CD4-positive, alpha-beta T cell treated with Interleukin-15 for 1 hour (primary cell): ENCODE data around the gene LTBP1.

Experiments
- DNase-seq: peaks from one replicate; pipeline ENCODE4 v3.0.0-alpha.2; 2020

Gene LTBP1

DNA sequence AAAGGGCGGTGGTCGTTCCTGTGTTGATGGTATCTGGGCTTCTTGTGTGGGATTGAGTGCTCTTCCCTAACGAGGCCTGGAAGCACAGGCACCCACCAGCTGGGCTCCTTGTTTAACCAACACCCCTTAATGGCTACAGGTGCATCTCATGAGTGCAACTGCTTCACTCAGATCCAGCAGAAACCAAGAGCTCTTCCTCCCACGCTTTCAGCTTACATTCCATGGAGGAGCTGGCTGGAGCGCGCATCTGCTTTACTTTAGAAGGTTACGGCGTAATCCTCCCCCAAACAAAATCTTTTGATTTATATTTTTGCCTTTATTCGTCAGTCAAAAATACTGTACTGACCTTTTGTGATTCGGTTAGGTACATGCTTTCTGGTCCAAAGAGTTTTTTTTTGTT is 174.7 kb downstream of the LTBP1 start:
- no peak for DNase-seq

- DNase-seq: no peak
These were observed 175.2 kb downstream of the LTBP1 start for GRCh38 chr2:33121925-33122324.

- no peak for DNase-seq
These were observed 176.0 kb downstream of the LTBP1 start for GRCh38 chr2:33122726-33123125.

DNA sequence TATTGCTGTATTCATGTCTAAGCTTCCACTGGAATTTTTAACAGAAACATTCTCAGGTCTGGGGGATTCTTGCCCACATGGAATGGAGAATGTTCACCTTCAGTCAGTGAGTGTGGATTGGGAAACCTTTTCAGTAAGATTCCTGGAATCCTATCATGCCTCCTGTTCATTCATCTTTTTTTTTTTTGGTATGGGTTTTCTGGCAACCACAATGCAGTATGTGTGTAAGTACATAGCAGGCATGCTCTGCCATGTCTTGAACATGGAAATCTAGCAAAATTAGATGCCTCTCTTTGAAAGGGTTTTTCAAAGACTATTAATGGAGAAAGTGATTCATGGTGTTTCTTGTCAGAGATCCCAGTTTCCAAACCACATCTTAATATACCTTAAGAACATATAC is 176.5 kb downstream of the LTBP1 start:
- DNase-seq: no peak

DNA sequence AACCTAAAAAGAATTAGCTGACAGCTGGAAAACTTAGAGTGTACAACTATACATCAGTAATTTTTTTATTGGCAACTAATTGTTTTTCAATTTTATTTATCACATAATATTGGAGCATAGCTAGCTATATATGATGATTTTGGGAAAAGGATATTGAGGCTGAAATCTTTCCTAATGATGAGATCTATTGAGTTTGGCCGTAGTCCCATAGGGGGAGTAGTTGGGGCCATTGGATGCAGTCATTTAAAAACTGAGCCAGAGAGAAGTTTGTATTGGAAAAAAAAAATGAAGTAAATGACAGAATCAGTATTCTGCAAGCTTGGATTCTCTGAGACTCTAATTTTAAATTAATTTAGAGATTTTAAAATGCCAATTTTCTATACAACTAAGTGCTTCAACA is 179.8 kb downstream of the LTBP1 start:
- DNase-seq: no peak

DNA sequence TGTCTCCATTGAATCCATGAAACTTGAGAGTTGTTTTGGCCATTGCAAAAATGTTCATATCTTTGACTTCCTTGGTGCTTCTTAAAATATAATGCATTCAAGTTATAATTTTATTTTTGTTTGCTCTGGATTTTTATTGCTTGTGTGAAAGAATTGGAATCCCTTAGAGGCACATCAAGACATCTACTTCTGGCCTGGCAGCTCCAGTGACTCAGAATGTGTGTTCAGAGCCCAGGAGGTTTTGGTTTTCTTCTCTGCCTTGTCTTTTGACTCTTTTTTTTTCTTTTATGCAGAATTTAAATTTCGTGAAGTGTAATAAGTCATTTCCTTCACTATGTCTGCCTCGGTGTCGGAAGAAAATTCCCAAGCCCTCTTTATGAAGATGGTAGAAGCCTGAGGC is 180.2 kb downstream of the LTBP1 start:
- no peak for DNase-seq

- DNase-seq: no peak
These were observed 182.7 kb downstream of the LTBP1 start for GRCh38 chr2:33129263-33130053.

DNA sequence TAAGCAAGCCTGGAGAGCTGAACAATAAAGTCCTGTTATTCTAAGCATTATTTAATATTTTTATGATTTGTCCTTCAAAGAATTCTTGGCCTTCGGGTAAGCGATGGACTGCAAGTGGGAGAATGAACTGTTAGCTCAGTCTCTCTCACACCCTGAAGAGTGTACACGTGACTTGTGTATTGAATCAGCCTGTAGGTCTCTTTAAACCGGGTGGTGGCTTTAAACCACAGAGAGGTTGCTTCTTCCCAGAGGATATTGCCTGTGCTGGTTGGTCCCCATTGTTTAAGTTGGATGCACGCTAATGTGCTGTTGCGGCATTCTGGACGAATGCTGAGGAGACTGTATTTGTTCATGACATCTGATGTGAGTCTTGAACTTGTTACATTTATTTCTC is 183.3 kb downstream of the LTBP1 start:
- no peak for DNase-seq

DNA sequence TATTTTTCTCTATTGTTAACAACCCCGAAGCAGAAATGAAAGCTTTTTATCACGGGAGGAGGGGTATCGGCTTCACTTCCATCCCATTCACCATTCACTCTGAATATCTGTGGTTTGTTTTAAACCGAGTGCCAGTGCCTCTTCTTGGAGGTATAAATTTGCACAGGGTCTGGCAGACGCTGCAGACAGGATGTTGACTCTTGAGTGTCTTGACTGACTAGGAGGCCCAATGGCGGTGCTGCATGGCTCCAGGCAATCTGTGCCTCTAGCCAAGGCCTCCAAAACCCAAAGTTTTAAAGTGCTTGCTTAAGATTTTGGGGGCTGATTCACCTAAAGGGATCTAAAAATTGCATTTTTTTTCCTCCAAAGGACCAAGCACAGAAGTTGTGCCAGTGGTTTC is 183.8 kb downstream of the LTBP1 start:
- no peak for DNase-seq

GRCh38 chr2:33131111-33131510 is 184.4 kb downstream of the LTBP1 start:
- DNase-seq: no peak

GRCh38 chr2:33131749-33132148 is 185.0 kb downstream of the LTBP1 start:
- DNase-seq: no peak

- DNase-seq: no peak
These were observed 186.8 kb downstream of the LTBP1 start for GRCh38 chr2:33133454-33133952.

DNA sequence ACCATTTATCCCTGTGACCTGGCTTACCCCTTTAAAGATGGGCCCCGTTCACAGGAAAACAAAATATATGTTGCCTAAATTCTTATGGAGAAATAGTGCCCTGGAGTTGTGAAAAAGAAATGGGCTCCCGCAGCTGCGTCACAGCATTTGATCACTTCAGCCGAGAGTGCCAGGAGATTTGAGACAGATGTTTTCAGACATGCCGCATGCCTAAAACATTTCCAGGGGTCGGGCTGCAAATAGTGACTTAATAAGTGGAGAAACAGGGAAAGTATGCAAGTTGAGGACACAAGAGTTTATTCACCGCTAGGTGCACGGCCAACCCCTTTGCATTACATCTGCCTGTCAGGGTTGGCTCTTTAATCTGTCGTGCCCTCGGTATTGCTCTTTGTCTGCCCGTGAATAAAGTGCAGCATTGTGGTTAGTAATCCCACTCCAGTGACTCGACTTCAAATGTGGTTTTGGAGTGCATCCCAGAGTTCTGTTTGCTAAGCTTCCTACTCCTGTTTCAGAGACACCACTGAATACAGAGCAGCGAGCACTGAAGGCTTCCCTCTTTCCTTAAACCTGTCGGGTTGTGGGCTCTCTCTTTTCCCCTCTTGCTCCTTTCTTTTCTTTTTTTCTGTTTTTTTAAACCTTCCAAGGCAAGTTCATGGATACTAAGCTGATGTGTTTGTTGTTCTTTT is 187.5 kb downstream of the LTBP1 start:
- DNase-seq: no peak

GRCh38 chr2:33134791-33135560 is 188.2 kb downstream of the LTBP1 start:
- DNase-seq: no peak

GRCh38 chr2:33135645-33136044 is 188.9 kb downstream of the LTBP1 start:
- DNase-seq: no peak

GRCh38 chr2:33136056-33136455 is 189.3 kb downstream of the LTBP1 start:
- DNase-seq: no peak

GRCh38 chr2:33136566-33136965 is 189.8 kb downstream of the LTBP1 start:
- DNase-seq: no peak

GRCh38 chr2:33137331-33137730 is 190.6 kb downstream of the LTBP1 start:
- no peak for DNase-seq

DNA sequence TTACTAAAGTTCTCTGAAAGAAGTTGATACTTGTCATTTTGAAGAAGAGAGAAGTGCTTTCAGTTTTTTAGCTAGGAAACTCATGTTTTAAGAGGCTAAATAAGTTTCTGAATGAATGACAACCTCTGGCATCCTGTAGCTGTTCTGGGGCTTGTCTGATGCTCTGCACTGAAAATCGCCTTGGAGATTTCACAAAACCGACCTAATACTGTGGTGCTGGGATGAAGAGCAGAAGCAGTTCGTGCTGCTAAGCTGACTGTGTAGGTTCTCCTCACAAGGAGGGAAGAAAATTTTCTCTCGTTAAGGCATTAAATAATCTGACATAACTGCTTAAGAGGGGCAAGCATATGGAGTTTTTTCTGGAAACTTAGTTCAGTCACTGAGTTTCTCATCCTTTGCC is 193.2 kb downstream of the LTBP1 start:
- DNase-seq: no peak

DNA sequence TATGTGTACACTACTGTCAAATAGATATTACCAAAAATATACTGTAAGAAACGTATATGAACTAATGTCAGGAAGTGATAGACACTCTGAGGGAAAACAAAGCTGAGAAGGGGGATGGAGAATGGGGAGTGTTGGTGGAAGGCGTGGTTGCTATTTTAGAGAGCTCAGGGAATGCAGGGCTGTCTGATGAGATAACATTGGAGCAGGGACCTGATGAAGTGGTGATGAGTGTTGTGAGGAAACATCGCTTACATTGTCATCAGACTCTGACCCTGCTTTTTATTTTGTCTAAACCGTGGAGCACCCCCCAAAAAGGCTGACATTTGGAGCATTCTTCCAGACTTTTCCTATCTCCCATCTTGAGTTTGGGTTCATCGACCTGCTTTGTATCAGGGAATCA is 194.7 kb downstream of the LTBP1 start:
- no peak for DNase-seq

GRCh38 chr2:33142810-33143209 is 196.1 kb downstream of the LTBP1 start:
- DNase-seq: no peak

DNA sequence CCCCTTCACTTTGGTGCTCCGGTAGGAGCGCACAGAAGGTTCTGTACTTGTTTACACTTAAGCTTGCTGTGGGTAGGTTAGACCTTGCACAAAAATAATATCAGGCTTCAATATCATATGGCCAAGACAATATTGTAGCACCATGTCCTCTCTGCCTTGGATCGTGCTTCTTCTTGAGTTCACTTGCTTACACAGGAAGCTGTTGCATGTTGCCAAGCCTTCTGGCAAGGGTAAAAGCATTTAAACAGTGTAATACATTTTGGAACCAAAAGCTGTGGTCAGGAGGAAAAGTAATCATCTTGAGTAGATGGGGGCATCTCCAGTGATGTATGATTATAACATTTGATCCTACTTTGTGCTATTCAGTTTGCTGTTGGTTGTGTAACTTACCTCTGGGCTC is 197.5 kb downstream of the LTBP1 start:
- no peak for DNase-seq

- DNase-seq: no peak
These were observed 198.7 kb downstream of the LTBP1 start for GRCh38 chr2:33145459-33145858.

GRCh38 chr2:33146102-33146501 is 199.3 kb downstream of the LTBP1 start:
- DNase-seq: no peak
